ENCODE results near the gene TMEM114.

- TF ChIP-seq CTCF (IDR thresholded peaks at IDR 0.05; ENCODE audit: insufficient read depth, low read length, poor library complexity, severe bottlenecking) (no peak), EZH2phosphoT487 (conservative IDR thresholded peaks at IDR 0.05; ENCODE audit: low read length) (no peak)
Measured at GRCh38 chr16:8630255-8630953, 40.1 kb upstream of the TMEM114 start.
